K562 (cell line): ENCODE data around the gene HMOX1. TPM values are rescaled to one million over a fixed set of nuclear protein-coding genes. Genes with fewer than 3 reads are reported as not detected.

Source experiments
- FOXP1 ChIP-seq: sonication (generic); formaldehyde crosslinking; IDR thresholded peaks from 2 replicates; pipeline ENCODE4 v1.8.0; 2022; ENCODE audit warnings: mild to moderate bottlenecking, missing genetic modification reagents
- IFI16 ChIP-seq: fragments of 250-450 bp; sonication (Bioruptor Pico); IDR thresholded peaks from 2 replicates; pipeline ENCODE4 v2.1.2; 2022; ENCODE audit warnings: mild to moderate bottlenecking, inconsistent platforms
- MCM2 ChIP-seq: fragments of 450-650 bp; IDR thresholded peaks from 2 replicates; pipeline ENCODE4 v1.6.1; 2017; ENCODE audit warnings: low read depth, mild to moderate bottlenecking
- PKNOX1 ChIP-seq: fragments of 450-650 bp; IDR thresholded peaks from 2 replicates; pipeline ENCODE4 v1.6.1; 2016
- POLR2H ChIP-seq: IDR thresholded peaks from 2 replicates; pipeline ENCODE4 v1.6.1; 2016; ENCODE audit warnings: missing genetic modification characterization, low read depth, mild to moderate bottlenecking, control low read depth, missing compliant biosample characterization, moderate library complexity
- RUNX1 ChIP-seq: sonication (generic); IDR thresholded peaks from 2 replicates; pipeline ENCODE4 v1.6.1; 2016; ENCODE audit warnings: antibody characterized with exemption, low read depth
- SRSF7 ChIP-seq: fragments of 200-400 bp; formaldehyde crosslinking; optimal IDR thresholded peaks from 2 replicates; pipeline ENCODE3; 2017; ENCODE audit warnings: mild to moderate bottlenecking, low read depth, low read length
- SUPT5H ChIP-seq: fragments of 450-650 bp; IDR thresholded peaks from 2 replicates; pipeline ENCODE4 v1.6.1; 2016
- YY1 ChIP-seq, 3 experiments: IDR thresholded peaks; 2 replicates each; pipeline ENCODE4 v1.6.1; 2011; ENCODE audit warnings: low read length in 2 of 3, mild to moderate bottlenecking in 2 of 3, moderate library complexity in 2 of 3, borderline replicate concordance in 1 of 3, control low read depth in 1 of 3, low read depth in 1 of 3; ENCODE audit not compliant: insufficient read depth in 3 of 3, insufficient replicate concordance in 2 of 3, control insufficient read depth in 1 of 3, insufficient read length in 1 of 3; ENCODE audit errors: extremely low read depth in 1 of 3
- ZBTB40 ChIP-seq, 2 experiments: fragments of 450-650 bp in 1 of 2; sonication (generic) in 1 of 2; formaldehyde crosslinking in 1 of 2; IDR thresholded peaks; 2 replicates each; pipeline versions ENCODE4 v1.7.1 to v1.9.0; 2016 to 2022; ENCODE audit warnings: inconsistent platforms in 1 of 2, mild to moderate bottlenecking in 1 of 2, missing genetic modification reagents in 1 of 2
- ZNF239 ChIP-seq: fragments of 250-450 bp; sonication (Bioruptor Pico); IDR thresholded peaks from 2 replicates; pipeline ENCODE4 v1.4.0; 2020; ENCODE audit warnings: mild to moderate bottlenecking
- ZNF586 ChIP-seq: fragments of 450-650 bp; formaldehyde crosslinking; conservative IDR thresholded peaks from 2 replicates; pipeline ENCODE4 v1.4.0; 2020; ENCODE audit warnings: mild to moderate bottlenecking, moderate library complexity
- polyA plus RNA-seq, 8 experiments: library from polyadenylated mRNA; depleted of rRNA in 4 of 8; stranded (reverse) in 5 of 8; unstranded in 3 of 8; fragments of >200 nt; fragmentation: Nextera tagmentation in 2 of 8; fragmentation: Illumina TruSeq in 1 of 8; extraction: Ambion mirVana in 2 of 8; extraction: Trizol in 1 of 8; gene quantifications; 2 replicates each; pipeline versions ENCODE4 v1.2.1 to v1.2.3, GENCODE V29; 2011 to 2014; ENCODE audit warnings: inconsistent platforms in 1 of 8, missing spikeins in 1 of 8
- total RNA-seq, 7 experiments: library from RNA; depleted of rRNA in 6 of 7; stranded (reverse); fragments of >200 nt in 6 of 7; fragmentation: Illumina TruSeq in 2 of 7; extraction: Trizol in 2 of 7; gene quantifications; 2 replicates each; pipeline versions ENCODE4 v1.2.1 to v1.2.3, GENCODE V29; 2011 to 2021; ENCODE audit warnings: low replicate concordance in 1 of 7

The HMOX1 gene
- total and polyA plus RNA-seq, 9 of the 15 experiments (the other 6 are each of a cell fraction or from before 2014, with no cell fraction given): not detected

GRCh38 chr22:35381424-35382009 lies 621 bp downstream of the HMOX1 start (continued):
- TF ChIP-seq ZBTB40 (IDR thresholded peaks at IDR 0.05) (no peak), ZBTB40 (CRISPR knock-in tag; IDR thresholded peaks at IDR 0.05) (no peak), RUNX1 (no peak), PKNOX1 (no peak), SUPT5H (no peak), ZNF586 (CRISPR knock-in tag) (no peak), IFI16 (CRISPR knock-in tag) (no peak), FOXP1 (CRISPR knock-in tag) (no peak), ZNF239 (CRISPR knock-in tag) (no peak), MCM2 (no peak), POLR2H (no peak), YY1 (IDR thresholded peaks at IDR 0.05; ENCODE audit: borderline replicate concordance in 1 of 3, control insufficient read depth in 1 of 3, extremely low read depth in 1 of 3, insufficient read depth in 3 of 3, insufficient read length in 1 of 3, insufficient replicate concordance in 2 of 3, low read depth in 1 of 3, low read length in 2 of 3) (no peak), SRSF7 (no peak)
